Measurements from ENCODE around the gene CD55. TPM values are rescaled to one million over a fixed set of nuclear protein-coding genes. Genes with fewer than 3 reads are reported as not detected.

Gene CD55
- total RNA-seq, 4 donors from 2014 or later: 8.0 to 75.4 (median 40.1) TPM

DNA sequence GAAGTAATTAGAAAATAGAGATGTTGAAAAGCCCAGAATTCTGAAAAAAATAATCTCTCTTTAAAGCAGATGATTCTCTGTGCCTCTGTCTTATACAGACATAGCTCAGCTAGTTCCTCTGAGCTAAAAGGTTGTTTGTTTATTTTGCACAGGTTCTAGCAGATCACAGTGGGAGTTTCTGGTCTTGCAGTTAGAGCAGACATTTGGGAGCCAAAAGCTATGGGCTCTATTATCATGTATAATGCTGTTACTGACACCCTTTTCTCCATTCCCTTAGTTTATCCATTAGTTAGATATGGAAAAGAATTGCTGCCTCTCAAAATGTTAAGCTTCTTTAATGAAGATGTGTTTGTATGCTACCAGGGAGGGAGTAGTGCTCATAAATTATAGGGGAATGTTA, 20.5 kb upstream of the CD55 start:
- no peaks in the 10 kb centered on the region for H3K27me3 ChIP-seq
- intact Hi-C loops (cut with DNase I; ENCODE audit: low total_unique reads) (no loop called here), in situ Hi-C loops (cut with MboI; ENCODE audit: low pct_ligation_motif_present in 1 of 4, low pct_unique_long_range_greater_than_20kb in 1 of 4, low sequenced_read_pairs in 3 of 4) (no loop called here)
- no peak overlapping the region for H3K27ac ChIP-seq
- no peaks in the 10 kb centered on the region for H3K9me3 ChIP-seq
- H3K4me3 ChIP-seq: no peak overlapping the region
- no peak for DNase-seq
- TF ChIP-seq, protein P1, sequence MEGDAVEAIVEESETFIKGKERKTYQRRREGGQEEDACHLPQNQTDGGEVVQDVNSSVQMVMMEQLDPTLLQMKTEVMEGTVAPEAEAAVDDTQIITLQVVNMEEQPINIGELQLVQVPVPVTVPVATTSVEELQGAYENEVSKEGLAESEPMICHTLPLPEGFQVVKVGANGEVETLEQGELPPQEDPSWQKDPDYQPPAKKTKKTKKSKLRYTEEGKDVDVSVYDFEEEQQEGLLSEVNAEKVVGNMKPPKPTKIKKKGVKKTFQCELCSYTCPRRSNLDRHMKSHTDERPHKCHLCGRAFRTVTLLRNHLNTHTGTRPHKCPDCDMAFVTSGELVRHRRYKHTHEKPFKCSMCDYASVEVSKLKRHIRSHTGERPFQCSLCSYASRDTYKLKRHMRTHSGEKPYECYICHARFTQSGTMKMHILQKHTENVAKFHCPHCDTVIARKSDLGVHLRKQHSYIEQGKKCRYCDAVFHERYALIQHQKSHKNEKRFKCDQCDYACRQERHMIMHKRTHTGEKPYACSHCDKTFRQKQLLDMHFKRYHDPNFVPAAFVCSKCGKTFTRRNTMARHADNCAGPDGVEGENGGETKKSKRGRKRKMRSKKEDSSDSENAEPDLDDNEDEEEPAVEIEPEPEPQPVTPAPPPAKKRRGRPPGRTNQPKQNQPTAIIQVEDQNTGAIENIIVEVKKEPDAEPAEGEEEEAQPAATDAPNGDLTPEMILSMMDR (IDR thresholded peaks at IDR 0.05): no peak
- TF ChIP-seq EP300 (IDR thresholded peaks at IDR 0.05; ENCODE audit: low read depth) (no peak), POLR2A (IDR thresholded peaks at IDR 0.05) (no peak), POLR2AphosphoS5 (IDR thresholded peaks at IDR 0.05) (no peak)
- peaks cover 0 to 6% (median 0%) of the 10 kb centered on the region in 4 donors for H3K4me1 ChIP-seq
- no peaks in the 10 kb centered on the region for H3K36me3 ChIP-seq

DNA sequence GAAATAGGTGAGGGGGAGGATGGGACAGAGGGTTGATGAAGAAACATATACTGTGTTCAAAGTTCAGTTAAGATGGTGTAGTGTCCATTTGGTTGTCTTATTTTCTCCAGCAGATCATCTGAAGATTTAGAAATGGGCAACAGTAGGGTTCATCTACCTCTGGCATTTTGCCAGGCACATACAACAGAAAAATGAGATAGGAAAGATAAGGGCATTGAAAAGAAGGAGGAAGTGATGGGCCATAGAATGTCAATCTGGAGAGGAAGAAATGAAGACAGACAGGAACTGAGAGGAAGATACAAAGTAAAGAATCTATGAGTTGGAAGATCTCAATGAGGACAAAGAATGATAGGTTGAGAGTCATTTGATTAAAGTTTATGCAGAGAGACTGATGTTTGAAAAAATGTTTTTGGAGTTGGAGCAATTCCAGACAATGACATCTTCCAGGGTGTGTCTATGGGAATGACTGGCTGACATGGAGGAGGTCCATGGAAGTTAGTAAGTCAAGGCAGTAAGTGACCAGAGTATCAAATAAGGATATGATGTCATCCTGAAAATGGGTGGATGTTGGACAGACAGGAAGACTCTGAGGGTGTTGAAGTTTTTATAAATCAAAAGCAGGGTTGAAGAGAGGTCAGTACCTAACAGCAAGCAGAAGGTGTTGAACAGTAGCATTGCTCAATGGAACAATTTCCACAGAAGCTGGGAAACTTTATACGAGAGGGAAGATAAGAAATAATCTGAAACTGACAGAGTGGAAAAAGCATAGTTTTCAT, 18.7 kb upstream of the CD55 start:
- Histone ChIP-seq H3K36me3 (no peaks in the 10 kb centered on the region), H3K4me1 (peaks cover 0 to 6% (median 0%) of the 10 kb centered on the region in 4 donors), H3K27ac (no peak overlapping the region), H3K27me3 (no peaks in the 10 kb centered on the region), H3K9me3 (no peaks in the 10 kb centered on the region), H3K4me3 (no peak overlapping the region)
- 82 to 83% methylated on average over 1 of the region's 1 CpG for WGBS, 2 donors (ENCODE audit: low coverage in 1 of 2)
- intact Hi-C loops (cut with DNase I; ENCODE audit: low total_unique reads): no loop called here
- TF ChIP-seq POLR2AphosphoS5 (IDR thresholded peaks at IDR 0.05): no peak
- TF ChIP-seq POLR2A (IDR thresholded peaks at IDR 0.05): no peak
- TF ChIP-seq EP300 (IDR thresholded peaks at IDR 0.05; ENCODE audit: low read depth): no peak
- TF ChIP-seq, protein P1 (IDR thresholded peaks at IDR 0.05): no peak
- in situ Hi-C loops (cut with MboI; ENCODE audit: low pct_ligation_motif_present in 1 of 4, low pct_unique_long_range_greater_than_20kb in 1 of 4, low sequenced_read_pairs in 3 of 4): no loop called here
- no peak for DNase-seq

DNA sequence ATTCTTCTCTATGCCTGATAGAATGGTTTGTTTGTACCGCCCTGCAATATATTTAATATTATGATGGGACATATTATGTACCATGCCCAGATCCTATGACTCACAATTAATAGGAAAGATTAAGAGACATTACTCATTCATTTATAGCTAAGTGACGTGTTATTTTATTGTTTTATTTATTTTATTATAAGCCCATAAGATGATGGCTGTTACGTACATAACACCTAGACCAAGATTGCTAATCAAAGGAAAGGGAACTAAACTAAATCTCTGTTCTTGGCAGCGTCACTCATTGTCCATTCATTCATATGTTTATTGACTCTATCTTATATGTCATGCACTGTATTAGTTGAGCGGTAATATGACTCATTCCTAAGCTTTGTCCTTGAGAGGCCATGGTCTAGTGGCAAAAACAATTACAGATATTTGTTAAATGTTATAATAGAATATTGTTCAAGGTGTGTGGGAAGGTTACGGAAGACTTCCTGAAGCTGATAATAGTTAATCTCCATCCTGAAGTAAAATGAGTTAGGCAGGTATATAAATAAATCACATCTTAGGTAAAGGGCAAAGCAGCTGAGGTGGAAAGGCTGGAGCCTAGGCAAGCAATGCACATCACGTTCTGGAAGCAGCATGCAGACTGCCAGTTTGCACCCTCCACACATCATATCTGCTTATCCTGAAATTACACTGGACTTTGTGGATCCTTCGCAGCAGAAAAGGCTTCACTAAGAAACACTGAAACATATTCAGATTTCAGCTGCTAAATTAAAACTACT, 16.6 kb upstream of the CD55 start:
- DNase-seq: no peak
- in situ Hi-C loops (cut with MboI; ENCODE audit: low pct_ligation_motif_present in 1 of 4, low pct_unique_long_range_greater_than_20kb in 1 of 4, low sequenced_read_pairs in 3 of 4): no loop called here

DNA sequence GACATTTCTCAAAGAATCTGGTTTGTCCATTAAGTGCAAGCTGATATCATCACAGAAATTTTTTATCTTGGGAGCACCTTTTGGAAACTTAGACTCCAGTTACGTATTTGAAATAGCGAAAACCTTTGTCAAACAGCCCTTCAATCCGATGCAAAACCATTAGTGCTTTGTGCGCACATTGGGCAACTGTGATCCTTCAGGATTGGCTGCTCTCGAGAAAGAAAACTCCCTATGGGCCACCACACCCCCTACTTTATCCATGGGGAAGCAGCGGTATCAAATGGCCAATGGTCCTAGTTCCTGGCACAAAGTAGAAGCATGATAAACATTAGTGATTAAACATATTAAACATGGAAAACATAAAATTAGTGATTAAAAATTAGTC, 16.0 kb upstream of the CD55 start:
- Histone ChIP-seq H3K27me3 (no peaks in the 10 kb centered on the region), H3K9me3 (no peaks in the 10 kb centered on the region), H3K4me1 (peaks cover 2 to 14% (median 8%) of the 10 kb centered on the region in 4 donors), H3K4me3 (no peak overlapping the region), H3K36me3 (no peaks in the 10 kb centered on the region), H3K27ac (no peak overlapping the region)
- DNase-seq: no peak
- TF ChIP-seq POLR2A (IDR thresholded peaks at IDR 0.05): no peak
- TF ChIP-seq POLR2AphosphoS5 (IDR thresholded peaks at IDR 0.05): no peak
- TF ChIP-seq EP300 (IDR thresholded peaks at IDR 0.05; ENCODE audit: low read depth): no peak
- TF ChIP-seq, protein P1 (IDR thresholded peaks at IDR 0.05): no peak
- in situ Hi-C loops (cut with MboI; ENCODE audit: low pct_ligation_motif_present in 1 of 4, low pct_unique_long_range_greater_than_20kb in 1 of 4, low sequenced_read_pairs in 3 of 4): no loop called here
- intact Hi-C loops (cut with DNase I; ENCODE audit: low total_unique reads): no loop called here
- WGBS, 2 donors (ENCODE audit: low coverage in 1 of 2): 88 to 91% methylated on average over 6 of the region's 6 CpGs

More for the DNA sequence above, 16.6 kb upstream of the CD55 start:
- no peaks in the 10 kb centered on the region for H3K9me3 ChIP-seq
- WGBS, 2 donors (ENCODE audit: low coverage in 1 of 2): 81 to 90% methylated on average over 8 of the region's 8 CpGs
- no peak overlapping the region for H3K27ac ChIP-seq
- no peak overlapping the region for H3K4me3 ChIP-seq
- H3K36me3 ChIP-seq: no peaks in the 10 kb centered on the region
- TF ChIP-seq, protein P1 (IDR thresholded peaks at IDR 0.05): no peak
- TF ChIP-seq POLR2AphosphoS5 (IDR thresholded peaks at IDR 0.05) (no peak), POLR2A (IDR thresholded peaks at IDR 0.05) (no peak), EP300 (IDR thresholded peaks at IDR 0.05; ENCODE audit: low read depth) (no peak)
- no peaks in the 10 kb centered on the region for H3K27me3 ChIP-seq
- intact Hi-C loops (cut with DNase I; ENCODE audit: low total_unique reads): no loop called here
- H3K4me1 ChIP-seq: peaks cover 2 to 9% (median 5%) of the 10 kb centered on the region in 4 donors

Measured in transverse colon (tissue), 4 donors.